Putamen (tissue), 1 donor: ENCODE measurements around the gene UBN1.

ENCODE experiments used
- DNase-seq: peaks from one replicate; pipeline ENCODE4 v3.0.0-alpha.2; 2016; ENCODE audit warnings: low spot score

Gene UBN1, protein sequence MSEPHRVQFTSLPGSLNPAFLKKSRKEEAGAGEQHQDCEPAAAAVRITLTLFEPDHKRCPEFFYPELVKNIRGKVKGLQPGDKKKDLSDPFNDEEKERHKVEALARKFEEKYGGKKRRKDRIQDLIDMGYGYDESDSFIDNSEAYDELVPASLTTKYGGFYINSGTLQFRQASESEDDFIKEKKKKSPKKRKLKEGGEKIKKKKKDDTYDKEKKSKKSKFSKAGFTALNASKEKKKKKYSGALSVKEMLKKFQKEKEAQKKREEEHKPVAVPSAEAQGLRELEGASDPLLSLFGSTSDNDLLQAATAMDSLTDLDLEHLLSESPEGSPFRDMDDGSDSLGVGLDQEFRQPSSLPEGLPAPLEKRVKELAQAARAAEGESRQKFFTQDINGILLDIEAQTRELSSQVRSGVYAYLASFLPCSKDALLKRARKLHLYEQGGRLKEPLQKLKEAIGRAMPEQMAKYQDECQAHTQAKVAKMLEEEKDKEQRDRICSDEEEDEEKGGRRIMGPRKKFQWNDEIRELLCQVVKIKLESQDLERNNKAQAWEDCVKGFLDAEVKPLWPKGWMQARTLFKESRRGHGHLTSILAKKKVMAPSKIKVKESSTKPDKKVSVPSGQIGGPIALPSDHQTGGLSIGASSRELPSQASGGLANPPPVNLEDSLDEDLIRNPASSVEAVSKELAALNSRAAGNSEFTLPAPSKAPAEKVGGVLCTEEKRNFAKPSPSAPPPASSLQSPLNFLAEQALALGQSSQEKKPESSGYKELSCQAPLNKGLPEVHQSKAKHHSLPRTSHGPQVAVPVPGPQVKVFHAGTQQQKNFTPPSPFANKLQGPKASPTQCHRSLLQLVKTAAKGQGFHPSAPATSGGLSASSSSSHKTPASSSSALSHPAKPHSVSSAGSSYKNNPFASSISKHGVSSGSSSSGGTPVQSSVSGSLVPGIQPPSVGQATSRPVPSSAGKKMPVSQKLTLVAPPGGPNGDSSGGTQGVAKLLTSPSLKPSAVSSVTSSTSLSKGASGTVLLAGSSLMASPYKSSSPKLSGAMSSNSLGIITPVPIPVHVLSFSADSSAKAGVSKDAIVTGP (N-terminal part only)

DNA sequence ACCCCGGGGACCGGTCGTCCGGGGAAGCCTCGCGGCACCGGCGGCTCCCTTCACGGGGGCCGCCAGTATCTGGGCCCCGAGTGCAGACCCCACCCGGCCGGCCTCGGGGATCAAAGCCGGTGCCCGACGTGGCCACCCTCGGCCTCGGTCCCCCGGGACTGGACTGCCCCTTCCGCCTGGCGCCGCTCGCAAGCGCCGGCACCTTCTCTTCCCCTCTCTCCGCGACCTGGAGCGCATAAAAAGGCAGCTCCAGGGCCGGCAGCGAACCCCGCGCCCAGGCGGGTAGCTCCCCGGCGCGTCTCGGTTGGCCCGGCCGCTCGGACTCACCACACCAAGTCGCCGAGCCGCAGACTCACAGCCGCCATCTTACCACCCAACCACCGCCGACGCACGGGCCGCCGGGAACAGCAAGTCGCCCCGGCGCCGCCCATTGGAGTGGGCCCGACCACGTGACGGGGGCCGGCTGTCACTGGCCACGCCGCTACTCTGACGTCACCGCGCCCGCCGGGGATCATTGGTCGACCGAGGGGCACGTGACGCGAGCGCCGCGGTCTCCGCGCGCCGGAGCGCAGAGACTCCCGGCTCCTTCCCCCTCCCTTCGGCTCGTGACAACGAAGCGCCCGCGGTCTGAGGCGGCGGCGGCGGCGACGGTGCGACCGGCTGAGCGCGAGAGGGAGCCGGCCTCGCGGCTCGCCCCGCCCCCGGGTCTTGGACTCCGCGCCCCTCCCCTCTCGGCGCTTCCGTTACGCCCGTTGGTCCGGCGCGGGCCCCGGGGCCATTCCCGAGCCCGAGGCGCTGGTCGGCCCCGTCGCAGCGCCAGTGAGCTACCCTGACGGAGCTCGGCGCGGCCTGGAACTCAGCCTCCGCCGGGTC, at the start of gene UBN1, which contains the start of gene GLYR1:
UBN1 (plus strand) TSS at position 581 of the 873 bp plus-strand sequence. CDS start 5,437 bp downstream, outside the sequence.
GLYR1 (minus strand) TSS at position 388 of the 873 bp plus-strand sequence; CDS start at position 365, 23 bp downstream.
- DNase-seq = peak; percentile 95

DNA sequence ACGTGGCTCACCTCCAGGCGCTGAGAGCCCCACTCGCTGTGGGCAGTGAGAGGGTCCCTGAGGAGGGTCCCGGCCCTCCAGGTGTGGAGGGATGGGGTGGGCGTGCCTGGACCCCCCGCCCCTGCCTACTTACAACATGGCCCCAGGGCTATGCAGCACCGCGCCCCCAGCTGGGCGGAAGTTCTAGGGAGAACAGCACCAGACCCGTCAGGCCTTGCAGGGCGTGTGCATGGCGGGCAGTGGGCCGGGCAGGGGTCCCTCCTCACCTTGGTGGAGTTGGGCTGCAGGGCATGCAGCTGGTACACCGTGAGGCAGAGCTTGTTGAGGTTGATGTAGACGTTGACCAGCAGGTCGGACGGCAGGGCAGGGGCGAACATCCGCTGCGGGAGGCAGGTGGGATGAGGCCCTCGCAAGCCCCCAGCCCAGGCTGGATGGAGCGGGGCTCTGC, 49.5 kb upstream of the UBN1 start:
- no peak for DNase-seq

DNA sequence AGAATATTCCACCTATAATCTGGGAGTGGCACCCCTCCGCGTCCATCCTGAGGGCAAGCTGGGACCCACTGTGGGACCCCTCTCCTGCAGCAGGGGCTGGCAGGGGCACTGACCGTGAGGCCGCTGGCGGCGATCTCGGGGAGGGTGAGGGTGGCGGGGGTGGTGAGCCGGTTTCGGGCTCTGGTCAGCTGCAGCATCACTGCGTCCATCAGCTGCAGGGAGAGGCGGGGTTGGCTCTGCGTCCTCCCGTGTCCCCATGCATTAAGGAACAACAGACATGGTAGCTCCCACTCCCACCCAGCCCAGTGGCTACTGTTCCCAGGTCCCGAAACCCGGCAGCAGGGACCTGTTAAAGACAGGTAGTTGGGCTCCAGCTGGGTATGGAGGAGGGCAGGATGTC, 48.8 kb upstream of the UBN1 start:
- DNase-seq = no peak

DNA sequence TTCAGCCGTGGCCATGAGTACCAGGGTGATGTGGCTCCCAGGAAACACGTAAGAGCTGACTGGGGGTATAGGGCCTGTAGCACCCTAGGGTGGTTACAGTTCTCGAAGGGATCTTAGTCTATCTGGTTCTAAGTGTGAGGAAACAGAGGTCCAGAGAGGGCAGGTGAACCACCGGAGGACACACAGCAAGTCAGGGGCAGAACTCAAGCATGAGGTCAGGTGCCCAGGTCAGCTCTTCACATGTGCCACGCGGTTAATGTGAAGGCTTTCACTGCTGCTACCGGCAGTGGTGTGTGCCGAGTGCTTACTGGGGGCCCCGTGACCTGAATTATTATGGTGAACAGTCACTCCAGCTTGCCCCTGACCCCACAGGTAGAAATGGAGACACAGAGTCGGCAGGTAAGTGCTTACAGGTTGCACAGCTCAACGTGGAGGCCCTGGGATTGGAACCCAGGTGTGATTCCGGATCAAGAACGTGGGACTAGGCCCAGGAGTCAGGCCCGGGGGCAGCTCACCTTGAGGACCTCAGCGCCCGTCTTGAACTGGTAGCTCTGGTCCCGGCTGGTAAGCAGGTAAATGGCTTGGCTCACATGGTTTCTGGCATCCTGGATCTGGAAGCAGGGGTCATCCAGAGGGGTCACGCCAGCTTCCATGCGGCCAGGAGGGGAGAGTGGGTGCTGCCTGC, 48.0 kb upstream of the UBN1 start:
- DNase-seq = no peak

DNA sequence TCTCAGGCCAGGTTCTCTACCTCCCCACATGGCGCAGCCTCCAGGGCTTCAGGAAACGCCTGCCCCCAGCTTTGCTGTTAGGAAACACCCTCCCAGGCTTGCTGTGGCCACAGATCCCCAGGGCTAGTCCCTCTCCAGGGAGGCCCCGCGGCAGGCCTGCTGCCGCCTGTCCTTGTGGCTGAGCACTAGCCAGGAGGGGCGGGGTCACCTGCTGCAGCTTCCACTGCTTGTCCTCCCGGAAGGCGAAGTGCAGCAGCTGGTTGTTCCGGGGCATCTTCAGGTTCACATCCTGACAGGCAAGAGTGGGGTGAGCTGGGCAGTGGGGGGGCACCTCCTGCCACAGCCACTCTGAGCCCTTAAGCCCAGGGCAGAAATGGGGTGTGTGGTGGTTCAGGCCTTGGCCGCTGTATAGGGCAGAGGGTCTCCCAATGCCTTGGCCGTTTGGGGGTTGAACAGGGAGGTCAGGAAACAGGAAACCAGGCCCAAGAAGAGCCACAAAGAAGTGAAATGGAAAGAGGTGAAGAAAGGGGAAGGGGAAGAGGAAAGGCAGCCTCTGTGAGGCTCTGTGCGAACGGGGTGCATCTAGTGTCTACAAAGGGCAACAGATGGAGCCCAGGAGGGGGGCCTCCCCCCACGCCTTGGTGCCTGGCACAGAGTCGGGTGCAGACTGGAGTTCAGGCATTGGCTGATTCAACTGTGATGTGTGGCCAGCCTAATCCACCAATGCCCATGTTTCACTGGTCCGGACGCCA, 46.8 kb upstream of the UBN1 start:
- peak; percentile 90 for DNase-seq

DNA sequence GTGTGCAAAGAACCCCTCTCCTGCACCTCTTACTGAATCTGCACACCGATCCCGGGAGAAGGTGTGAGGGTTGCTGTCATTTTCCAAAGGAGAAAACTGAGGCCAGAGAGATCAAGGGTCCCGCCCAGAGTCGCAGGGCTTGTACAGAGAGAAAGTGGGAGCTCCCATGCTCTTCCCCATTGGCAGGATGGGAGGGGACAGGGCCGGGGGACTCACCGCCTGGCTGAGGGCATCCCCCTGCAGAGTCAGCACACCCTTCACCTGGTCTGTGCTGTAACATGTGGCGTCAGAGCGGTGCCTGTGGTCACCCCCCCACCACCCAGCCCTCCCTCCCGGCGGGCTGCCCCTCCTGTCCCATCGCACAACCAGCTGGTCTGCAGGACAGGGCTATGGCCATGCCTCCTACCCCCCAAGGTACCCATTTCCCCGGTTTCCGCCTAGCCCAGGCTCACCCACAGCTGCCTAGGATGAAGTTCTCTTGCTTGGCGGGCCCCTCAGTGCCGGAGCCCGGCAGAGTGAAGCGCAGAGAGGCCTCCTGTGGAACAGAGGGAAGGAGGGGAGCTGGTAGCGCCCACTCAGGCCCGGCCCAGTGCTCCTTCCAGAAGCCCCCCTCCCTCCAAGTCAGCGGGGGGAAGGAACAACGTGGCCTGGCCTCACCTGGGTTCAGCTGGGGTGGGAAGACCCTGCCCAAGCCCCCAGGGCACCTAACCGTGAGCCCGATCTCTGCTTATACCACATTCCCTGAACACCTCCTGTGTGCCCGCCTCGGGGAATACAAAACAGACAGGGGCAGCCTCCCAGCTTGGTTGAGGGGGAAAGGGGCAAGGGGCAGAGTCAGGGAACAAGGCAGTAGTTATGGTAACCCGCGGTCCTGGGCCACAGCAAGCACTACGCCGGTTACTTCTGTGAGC, 46.0 kb upstream of the UBN1 start:
- DNase-seq = no peak

DNA sequence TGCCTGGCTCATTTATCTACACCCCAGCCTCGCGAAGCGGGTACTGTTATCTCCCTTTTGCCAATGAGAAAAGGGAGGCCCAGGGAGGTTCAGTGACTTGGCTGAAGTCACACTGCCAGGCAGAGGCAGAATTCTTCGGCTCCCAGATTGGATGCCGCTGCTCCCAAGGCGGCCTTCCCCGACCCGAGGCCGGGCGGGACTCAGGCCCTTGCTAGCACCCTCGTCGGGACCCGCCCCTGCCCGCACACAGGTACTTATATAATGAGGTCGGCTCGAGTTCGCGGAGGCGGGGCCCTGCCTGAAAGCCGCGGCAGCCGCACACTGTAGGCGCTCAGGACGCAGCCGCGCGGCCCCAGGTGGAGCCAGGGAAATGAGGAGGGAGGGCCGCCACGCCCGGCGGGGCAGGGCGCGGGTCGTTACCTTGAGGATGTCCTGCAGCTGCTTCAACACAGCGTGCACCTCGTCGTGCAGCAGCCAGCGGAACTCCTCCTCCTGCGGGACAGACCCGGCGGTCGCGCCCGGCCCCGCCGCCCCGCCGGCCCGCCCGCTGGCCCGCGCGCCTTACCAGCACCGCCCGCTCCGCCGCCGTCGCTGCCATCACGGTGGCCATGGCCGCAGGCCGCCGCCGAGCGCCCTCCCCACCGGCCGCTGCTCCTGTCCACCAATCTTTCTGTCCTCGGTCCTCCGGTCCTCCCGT, 45.2 kb upstream of the UBN1 start, which contains the start of gene ROGDI:
ROGDI (minus strand) TSS at position 672 of the 697 bp plus-strand sequence; CDS start at position 610, 62 bp downstream.
- peak; percentile 73 for DNase-seq

DNA sequence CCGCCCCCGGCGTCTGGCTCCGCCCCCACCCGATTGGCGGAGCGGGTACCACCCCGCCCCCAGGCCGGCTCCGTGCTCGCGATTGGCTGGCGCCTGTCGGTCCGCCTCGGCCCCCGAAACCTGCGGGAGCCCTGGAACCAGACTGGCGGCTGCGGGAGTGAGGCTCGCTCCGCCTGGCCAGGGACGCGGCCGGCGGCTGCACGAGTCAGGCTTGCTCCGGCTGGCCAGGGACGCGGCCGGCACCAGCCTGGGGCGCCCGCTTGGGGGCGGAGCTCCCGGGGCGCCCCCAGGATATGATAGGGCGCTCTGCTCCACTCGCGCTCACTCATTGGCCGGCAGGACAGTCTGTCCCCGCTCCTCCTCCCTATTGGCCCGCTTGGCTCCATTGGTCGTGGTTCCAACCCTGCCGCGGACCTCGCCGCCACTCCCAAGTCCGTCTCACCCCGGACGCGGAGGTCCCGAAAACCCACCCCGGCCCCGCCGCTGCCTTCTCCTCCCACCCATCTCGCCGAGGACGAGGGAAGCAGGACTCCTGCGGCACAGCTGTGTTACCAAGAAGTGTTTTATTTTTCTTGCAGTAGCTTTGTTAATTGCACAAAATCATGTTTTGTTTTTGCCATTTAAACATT, 44.5 kb upstream of the UBN1 start:
- DNase-seq = peak; percentile 94

DNA sequence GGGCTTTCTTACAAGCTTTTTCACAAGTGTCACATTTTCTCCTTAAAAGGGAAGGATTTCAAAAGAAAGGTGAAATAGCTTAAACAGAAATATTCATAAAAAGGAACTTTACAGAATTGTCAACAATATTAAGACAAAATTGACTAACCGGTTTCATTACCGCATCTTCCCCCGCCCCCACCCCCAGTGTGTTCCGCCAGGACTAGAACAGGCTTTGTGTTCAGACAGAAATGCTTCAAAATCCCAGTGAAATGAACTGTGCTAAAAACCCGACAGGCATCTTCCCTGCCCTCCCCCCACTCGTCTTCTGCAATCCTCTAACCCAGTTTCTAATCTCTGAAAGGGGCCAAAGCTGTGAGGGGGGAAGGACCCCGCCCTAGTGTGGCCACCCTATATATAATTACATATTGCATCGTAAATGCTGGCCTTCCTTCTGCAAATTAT, 43.9 kb upstream of the UBN1 start:
- no peak for DNase-seq

DNA sequence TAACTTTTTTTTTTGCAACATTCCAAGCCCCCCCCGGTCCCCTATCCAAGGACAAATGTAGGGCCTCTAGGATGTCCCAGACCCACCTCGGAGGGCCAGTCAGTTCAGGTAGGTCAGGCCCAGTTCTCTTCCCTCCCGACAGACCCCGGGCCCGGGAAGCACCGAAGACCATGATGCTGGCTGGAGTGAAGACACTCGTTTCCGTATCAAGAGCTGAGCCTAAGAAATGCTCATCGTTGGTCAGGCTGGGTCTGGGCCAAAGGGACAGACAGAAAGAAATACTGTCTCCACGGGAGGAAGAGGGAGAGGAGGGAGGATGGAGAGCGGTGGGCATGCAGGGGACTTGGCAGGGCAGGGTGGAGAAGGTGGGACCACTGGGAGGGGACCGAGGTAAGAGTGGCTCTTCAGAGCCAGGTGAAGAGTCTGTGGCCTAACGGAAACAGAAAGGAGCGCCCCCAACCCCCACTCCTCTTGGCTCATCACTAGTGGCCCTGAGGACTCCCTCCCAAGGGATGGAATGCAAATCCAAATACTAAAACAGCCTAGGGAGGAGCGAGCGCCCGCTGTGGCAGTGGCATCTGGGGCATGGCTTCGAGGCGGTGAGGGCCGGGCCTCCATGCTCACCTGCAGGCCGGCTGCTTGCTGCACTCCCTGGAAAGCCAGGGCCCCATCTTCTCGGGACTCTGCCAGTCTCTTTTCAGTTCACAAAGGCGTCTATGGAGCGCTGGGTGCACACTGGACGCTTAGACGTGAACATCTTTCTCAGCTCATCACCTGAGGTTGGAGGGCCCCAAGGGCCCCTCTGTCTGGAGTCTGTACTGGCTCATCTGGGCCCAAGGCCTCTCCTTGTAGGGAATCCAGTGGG, 43.2 kb upstream of the UBN1 start:
- DNase-seq = no peak

DNA sequence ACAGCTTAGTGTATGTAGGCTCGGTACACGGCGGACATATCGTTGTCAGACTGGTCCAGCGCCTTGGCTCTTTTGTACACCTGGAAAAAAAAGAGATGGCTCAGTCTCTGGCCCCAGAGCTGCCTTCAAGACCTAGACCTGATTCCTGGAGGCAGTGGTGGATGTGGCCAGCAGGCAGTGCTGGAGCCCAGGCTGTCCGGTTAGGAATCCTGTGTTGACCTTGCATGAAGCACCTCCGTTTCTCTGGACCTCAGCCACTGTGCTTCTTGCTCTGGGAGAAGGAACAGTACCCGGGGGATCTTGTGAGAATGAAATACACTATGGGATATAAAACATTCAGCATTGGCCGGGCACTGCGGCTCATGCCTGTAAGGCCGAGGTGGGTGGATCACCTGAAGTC, 42.0 kb upstream of the UBN1 start:
- DNase-seq = no peak

DNA sequence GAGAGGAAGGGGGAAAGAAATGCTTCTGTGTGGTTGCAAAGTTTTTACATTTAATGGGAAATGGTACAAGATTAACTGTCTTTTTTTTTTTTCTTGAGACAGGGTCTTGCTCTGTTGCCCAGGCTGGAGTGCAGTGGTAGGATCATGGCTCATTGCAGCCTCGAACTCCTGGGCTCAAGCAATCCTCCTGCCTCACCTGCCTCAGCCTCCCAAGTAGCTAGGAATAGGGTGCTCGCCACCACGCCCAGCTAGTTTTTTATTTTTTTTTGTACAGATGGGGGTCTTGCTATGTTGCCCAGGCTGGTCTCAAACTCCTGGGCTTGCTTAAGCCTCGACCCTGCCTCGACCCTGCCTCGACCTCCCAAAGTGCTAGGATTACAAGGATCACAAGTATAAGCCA, 41.0 kb upstream of the UBN1 start:
- DNase-seq = no peak

DNA sequence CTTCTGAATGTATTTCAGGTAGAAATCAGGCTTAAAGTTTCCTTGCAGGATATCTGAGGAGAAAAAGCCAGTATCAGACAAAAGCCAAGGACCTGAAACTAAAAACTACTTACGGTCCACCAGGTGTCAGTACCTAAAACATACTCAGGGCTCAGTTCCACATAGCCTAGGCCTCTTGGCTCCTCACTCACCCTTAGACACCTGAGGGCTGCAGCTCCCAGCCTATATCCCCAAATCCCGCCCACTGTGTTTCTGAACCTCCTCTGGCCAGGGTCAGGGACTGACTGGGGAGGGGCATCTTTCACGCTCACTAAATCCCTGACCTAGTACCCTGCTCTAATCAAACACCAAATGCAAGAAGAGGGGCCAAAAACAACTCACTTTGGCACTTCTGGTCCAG, 36.0 kb upstream of the UBN1 start:
- DNase-seq = no peak

DNA sequence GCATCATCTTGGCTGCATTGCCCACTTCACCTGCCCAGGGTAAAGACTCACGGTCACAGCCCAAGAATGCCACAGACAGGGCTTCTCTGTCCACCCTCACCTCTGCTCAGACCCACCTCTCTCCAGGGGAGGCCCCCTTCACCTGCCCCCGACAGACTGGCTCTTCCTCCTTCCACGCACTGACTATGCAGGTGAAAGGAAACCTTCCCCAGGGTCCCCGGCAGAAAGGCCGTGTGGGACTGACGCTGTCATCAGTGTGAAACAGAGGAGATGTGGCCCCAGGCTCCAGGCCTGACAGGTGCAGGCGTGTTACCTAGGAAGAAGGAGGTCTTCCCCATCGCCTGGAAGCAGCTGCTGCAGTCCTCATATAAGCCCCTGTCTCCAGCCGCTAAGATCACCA, 35.5 kb upstream of the UBN1 start:
- DNase-seq = no peak

DNA sequence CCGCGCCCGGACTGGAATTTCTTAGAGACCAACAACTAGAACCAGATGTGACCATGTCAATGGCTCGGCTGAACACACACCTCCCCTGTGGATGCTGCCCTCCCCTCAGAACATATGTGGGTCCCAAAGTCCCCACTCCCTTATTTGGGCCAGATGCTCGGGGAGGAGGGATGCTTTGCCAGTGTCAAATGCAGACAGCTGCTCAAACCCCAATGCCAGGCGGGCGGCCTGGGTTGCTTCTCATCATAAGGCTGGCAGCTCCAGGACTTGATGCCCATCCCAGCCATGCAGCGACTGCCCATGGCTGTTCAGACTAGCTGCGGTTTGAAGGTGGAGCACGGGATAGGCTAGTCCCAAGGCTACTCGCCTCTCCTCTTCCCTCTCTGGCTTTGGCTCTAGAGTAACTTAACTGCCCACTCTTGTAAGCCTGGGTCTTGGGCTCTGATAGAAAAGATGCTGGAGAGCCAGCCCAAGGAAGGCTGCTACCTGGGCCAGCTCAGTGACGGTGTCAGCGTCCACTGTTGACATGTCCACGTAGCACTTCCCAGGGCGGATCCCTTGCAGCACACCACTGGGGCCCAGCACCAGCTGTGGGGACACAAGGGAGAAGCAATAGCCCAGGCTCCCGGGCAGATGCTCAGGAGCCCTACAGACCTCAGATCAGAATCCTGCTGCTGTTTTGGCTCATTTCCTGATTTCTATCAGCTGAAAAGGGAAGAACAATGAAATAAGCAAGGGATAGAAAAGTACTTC, 33.9 kb upstream of the UBN1 start:
- no peak for DNase-seq

DNA sequence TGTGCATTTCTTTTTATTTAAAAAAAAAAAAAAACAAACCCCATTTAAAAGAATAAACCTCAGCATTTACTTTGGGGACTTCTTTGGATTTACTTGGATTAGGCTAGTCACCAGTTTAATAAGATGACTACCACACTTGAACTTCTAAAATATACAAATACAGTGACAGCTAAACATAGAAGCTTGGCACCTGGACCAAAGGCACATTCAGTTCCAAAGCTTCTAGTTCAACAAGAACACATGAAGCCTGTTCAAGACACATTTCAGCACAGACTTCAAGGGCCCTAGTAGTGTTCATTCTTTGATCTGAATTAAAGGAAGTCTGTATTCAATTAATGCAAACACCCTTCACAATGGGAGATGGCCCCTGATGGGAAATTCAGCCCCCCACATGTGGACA, 33.2 kb upstream of the UBN1 start:
- no peak for DNase-seq
